Stimulated activated CD8-positive, alpha-beta memory T cell treated with anti-CD3 and anti-CD28 coated beads, Interleukin-4, amount 100 ng/mL, for 24 hours (primary cell): ENCODE data around the gene ADRA1B.
"Not testable (repeated sequence)": the region's sequence is repeated elsewhere in the genome, so short reads cannot be mapped to it uniquely, and the experiment has no call there.

ENCODE experiments used
- DNase-seq: peaks from one replicate; pipeline ENCODE4 v3.0.0-alpha.2; 2020; ENCODE audit warnings: low read depth

The ADRA1B gene

GRCh38 chr5:159971514-159971913 is 55.2 kb downstream of the ADRA1B start:
- no peak for DNase-seq

- no peak for DNase-seq
Observed at GRCh38 chr5:159971931-159972461, 55.7 kb downstream of the ADRA1B start.

GRCh38 chr5:159972538-159973362 is 56.5 kb downstream of the ADRA1B start:
- DNase-seq = no peak

- DNase-seq = no peak
Observed at GRCh38 chr5:159975462-159976019, 59.3 kb downstream of the ADRA1B start.

- DNase-seq = no peak
Observed at GRCh38 chr5:159976921-159977320, 60.6 kb downstream of the ADRA1B start.

- no peak for DNase-seq
Observed at GRCh38 chr5:159978358-159978757, 62.1 kb downstream of the ADRA1B start.

- no peak for DNase-seq
Observed at GRCh38 chr5:159982421-159983173, 66.3 kb downstream of the ADRA1B start.

- DNase-seq = peak; percentile 68
Observed at GRCh38 chr5:159987031-159987674, 70.9 kb downstream of the ADRA1B start.

- DNase-seq = no peak
Observed at GRCh38 chr5:159990506-159990905, 74.2 kb downstream of the ADRA1B start.

- DNase-seq = no peak
Observed at GRCh38 chr5:159992566-159992965, 76.3 kb downstream of the ADRA1B start.

GRCh38 chr5:159993194-159993593 is 76.9 kb downstream of the ADRA1B start:
- no peak for DNase-seq

- no peak for DNase-seq
Observed at GRCh38 chr5:159995907-159996306, 79.6 kb downstream of the ADRA1B start.

GRCh38 chr5:160001457-160001856 is 85.2 kb downstream of the ADRA1B start:
- DNase-seq = no peak

GRCh38 chr5:160007514-160007913 is 91.2 kb downstream of the ADRA1B start:
- no peak for DNase-seq

GRCh38 chr5:160008529-160008876 is 92.2 kb downstream of the ADRA1B start:
- DNase-seq = not testable (repeated sequence)

- DNase-seq = peak; percentile 77
Observed at GRCh38 chr5:160008877-160009590, 92.8 kb downstream of the ADRA1B start, which contains the start of gene TTC1. TSS of gene TTC1 (plus strand) at chr5:160009139. CDS start at chr5:160010529, 1,390 bp downstream.

GRCh38 chr5:160009591-160009989 is 93.3 kb downstream of the ADRA1B start:
- no peak for DNase-seq

- no peak for DNase-seq
Observed at GRCh38 chr5:160011471-160011870, 95.2 kb downstream of the ADRA1B start.

- not testable (repeated sequence) for DNase-seq
Observed at GRCh38 chr5:160014197-160014596, 97.9 kb downstream of the ADRA1B start.

GRCh38 chr5:160018945-160019625 is 102.8 kb downstream of the ADRA1B start:
- DNase-seq = no peak

GRCh38 chr5:160020266-160020770 is 104.0 kb downstream of the ADRA1B start:
- DNase-seq = no peak
